Anterior cingulate cortex (tissue), 58 donors: ENCODE data around the gene RNF208.
A peak's percentile ranks its signal among the peaks of the same experiment; 100 is the strongest.
"Not testable (repeated sequence)": the region's sequence is repeated elsewhere in the genome, so short reads cannot be mapped to it uniquely, and the experiment has no call there.

ENCODE experiments used
- DNase-seq, 58 donors: peaks; one replicate each; lab custom pipeline; 2025; lab: John Stamatoyannopoulos, UW

The RNF208 gene

GRCh38 chr9:137241490-137242268 is 19.6 kb upstream of the RNF208 start:
- DNase-seq, result peak in 6 of 58 donors; percentile 33 to 67 (median 55)

DNA sequence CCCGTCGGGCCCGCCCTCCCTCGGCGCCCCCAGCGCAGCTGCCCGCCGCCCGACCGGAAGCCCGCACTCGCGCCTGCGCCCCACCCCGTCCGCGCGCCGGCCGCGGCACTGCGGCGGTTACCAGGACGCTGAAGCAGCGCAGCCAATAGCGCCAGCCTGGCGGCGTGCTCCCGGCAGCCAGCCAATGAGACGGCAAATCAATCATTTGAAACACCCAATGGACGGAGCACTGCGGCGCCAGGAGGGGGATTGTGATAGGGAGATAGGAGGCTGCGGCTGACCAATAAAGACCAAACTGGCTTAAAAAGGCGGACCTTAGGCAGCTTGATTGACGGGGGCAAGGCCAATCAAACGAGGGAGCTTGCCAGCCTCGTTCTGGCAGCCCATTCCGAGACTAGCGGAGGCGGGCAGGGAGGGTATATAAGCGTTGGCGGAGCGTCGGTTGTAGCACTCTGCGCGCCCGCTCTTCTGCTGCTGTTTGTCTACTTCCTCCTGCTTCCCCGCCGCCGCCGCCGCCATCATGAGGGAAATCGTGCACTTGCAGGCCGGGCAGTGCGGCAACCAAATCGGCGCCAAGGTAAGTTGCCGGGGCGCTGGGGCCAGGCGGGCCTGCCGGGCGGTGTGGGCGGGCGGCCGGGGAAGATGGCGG is 18.9 kb upstream of the RNF208 start, which contains the start of gene TUBB4B:
Gene TUBB4B, plus strand, starts transcription at position 447 of the 649 bp plus-strand sequence. Its CDS starts 74 bp downstream, at position 521.
- peak; percentile 80 to 100 (median 99) for DNase-seq

- DNase-seq, result peak in 55 of 58 donors; percentile 13 to 90 (median 76)
Observed at GRCh38 chr9:137240318-137240840, 18.3 kb upstream of the RNF208 start.

DNA sequence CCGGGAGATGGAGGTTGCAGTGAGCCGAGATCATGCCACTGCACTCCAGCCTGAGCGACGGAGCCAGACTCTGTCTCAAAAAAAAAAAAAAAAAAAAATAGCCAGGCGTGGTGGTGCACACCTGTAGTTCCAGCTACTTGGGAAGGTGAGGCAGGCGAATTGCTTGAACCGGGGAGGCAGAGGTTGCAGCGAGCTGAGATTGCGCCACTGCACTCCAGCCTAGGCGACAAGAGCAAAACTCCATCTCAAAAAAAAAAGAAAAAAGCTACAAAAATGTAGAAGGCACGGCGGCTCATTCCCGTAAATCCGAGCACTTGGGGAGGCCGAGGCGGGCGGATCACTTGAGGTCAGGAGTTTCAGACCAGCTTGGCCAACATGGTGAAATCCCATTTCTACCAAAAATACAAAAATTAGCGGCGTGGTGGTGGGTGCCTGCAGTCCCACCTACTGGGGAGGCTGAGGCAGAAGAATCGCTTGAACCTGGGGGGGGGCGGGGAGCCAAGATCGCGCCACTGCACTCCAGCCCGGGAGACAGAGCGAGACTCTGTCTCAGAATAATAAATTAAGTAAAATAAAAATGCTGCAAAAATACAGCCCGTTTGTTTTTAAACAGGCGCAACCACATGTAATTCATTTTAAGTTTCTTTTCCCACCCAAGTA is 17.6 kb upstream of the RNF208 start:
- not testable (repeated sequence) for DNase-seq

GRCh38 chr9:137237759-137238726 is 16.0 kb upstream of the RNF208 start:
- DNase-seq, result peak in 45 of 58 donors; percentile 23 to 90 (median 59)

DNA sequence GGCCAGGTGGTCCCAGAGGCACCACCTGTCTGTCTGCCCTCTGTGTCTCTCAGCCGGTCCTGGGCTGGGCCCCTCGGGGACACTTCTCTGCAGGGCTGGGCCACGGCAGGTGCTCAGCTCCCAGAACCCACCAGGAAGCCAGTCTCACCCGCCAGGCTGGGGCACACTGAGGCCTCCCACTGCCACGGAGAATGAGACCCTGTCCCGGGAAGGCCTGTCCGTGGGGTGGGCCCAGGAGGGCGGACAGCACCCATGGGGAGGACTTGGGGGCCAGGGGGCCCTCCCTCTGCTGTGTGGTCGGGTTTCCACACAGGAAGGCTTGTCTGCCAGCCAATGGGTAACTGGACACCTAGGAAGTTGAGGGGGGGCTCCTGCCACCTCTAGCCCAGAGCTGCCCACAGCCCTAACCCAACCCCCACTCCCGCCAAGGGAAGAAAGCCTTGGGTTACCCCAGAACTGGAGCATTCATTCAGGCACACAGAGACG is 14.9 kb upstream of the RNF208 start:
- peak in 1 of 58 donors; percentile 41 for DNase-seq

GRCh38 chr9:137236238-137236935 is 14.3 kb upstream of the RNF208 start:
- peak in 56 of 58 donors; percentile 7 to 88 (median 67) for DNase-seq

GRCh38 chr9:137235424-137236237 is 13.6 kb upstream of the RNF208 start:
- no peak for DNase-seq

DNA sequence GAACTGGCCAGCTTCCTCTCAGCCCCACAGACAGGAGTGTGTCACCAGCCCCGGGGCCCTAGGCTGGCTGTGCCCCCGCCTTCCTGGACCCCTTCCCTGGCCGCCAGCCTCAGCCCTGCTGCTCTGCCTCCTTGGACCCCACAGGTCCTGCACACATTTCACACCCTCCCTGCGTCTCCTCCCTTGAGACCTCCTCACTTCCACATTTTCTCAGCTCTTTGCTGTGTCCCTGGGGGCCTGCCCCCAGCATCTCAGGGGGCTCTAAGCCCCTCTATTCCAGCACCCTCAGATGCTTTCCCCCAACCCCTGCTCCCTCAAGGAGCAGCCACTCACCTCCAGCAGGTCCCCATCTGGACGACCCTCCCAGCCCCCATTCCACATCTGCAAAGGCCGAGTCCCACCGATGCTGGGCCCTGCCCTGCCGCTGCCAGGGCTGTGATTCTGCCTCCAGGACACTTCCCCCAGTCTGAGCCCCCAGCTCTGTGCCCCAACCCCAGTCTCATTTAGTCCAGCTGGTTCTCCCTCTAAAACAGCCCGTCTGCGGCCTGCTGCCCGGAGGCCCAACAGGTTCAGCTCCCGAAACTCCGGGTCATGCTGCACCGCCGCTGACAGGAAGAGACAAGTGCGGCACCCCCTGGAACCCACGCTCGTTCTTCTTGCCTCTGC is 12.9 kb upstream of the RNF208 start:
- no peak for DNase-seq

- no peak for DNase-seq
Observed at GRCh38 chr9:137234055-137234697, 12.1 kb upstream of the RNF208 start.

DNA sequence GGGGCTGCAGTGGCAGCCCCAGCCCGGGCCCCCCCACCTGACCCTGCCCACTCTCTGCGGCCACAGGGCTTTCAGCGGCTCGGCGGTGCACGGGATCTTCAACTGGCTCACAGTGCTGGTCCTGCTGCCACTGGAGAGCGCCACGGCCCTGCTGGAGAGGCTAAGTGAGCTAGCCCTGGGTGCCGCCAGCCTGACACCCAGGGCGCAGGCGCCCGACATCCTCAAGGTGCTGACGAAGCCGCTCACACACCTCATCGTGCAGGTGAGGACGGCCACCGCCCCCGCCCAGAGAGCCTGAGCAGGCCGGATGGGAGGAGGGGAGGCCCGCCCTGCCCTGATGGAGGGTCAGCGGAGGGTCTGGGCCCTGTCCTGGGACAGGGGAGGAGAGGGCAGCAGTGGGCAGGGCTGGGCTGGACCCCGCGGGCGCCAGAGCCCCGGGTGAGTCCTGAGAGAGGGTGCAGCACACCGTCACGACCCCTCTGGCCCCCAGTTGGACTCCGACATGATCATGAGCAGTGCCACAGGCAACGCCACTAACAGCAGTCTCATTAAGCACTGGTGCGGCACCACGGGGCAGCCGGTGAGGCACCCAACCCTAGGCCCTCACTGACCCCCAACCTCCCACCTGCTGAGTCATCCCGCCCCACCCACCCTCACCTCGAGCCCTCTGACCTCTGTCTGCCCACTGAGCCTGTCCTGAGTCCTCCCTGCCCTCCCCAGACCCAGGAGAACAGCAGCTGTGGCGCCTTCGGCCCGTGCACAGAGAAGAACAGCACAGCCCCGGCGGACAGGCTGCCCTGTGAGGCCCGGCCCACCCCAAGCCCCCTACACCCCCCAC is 11.3 kb upstream of the RNF208 start:
- DNase-seq, result no peak

GRCh38 chr9:137232510-137232909 is 10.5 kb upstream of the RNF208 start:
- no peak for DNase-seq

DNA sequence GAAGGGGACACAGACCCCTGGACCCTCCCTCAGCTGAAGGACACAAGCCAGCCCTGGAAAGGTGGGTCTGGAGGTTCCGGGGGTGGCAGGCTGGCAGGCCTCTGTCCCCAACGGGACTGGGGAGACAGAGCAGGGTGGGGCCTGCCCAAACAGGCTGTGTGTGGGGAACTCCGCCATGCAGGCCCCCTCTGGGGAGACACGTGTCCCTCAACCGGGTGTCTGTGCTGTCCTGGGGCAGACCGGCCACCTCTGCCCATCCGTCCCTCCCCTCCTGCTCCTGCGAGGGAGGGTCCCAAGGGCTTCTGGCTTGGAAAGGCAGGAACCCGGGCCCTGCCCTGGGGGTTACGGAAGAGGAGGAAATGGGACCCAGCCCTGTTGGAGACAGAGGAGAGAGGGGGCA is 10.1 kb upstream of the RNF208 start:
- DNase-seq, result no peak

DNA sequence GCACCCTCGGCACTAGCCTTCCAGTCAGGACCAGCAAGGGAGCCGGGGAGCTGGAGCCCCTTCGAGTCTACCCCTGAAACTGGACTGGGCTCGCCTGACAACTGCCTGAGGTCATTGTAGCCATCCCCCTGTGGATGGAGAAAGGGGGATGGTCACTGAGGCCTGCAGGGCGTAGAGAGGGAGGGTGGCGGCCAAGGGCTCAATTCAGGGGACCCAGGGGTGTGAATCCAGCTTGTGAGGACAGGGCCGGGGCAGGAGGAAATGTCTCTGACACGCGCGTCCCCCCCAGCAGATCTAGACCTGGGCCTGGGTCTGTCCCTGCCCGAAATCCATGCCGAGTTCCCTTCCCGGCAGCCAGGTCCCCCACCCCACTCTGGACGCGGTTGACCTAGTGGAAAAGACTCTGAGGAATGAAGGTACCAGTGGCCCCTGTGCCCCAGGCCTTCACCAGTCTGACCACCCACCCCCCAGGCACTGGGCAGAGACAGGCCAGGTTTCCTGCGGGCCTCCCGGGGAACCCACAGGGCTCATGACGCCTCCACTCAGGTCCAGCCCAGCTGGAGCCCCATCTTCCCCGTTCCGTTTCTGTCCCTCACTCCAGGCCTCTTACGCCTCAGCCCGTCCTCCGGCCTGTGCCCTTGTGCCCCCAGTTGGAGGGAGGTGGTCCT is 9.5 kb upstream of the RNF208 start:
- no peak for DNase-seq

GRCh38 chr9:137230705-137231371 is 8.8 kb upstream of the RNF208 start, which contains the start of gene SLC34A3:
TSS of gene SLC34A3 (plus strand) at chr9:137230901. CDS start at chr9:137231703, 802 bp downstream.
- DNase-seq, result no peak
